Erythroblast (primary cell): ENCODE measurements around the gene RPL35A.

Experiments
- GATA1 ChIP-seq: IDR thresholded peaks from 2 replicates; pipeline ENCODE4 v1.6.1; 2011; ENCODE audit warnings: low read depth, mild to moderate bottlenecking, control low read depth, low read length, moderate library complexity
- POLR2A ChIP-seq: IDR thresholded peaks from 2 replicates; pipeline ENCODE4 v1.6.1; 2011; ENCODE audit warnings: mild to moderate bottlenecking, low read length

DNA sequence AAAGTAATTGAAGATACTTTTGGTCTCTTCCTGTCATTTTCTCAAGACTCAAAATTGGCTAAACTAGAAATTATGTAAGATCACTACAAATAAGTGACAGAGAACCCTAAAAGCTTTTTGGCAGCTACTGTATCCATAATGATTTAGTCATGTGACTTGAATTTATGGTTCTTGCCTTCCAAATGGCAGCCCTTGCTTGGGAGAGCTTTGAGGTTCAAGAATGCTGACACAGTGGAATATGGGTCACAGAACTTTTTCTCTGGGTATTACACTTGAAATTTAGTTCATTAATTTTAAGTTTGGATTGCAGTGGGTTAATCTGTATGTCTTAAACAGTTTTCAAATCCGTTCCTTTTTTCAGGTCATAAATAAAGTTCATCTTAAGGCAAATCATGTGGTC, 24.0 kb downstream of the RPL35A start:
- TF ChIP-seq POLR2A = no peak
- no peak for TF ChIP-seq GATA1
